Esophagus squamous epithelium (tissue), 5 donors: ENCODE measurements around the gene LRRC4. TPM values are rescaled to one million over a fixed set of nuclear protein-coding genes. Genes with fewer than 3 reads are reported as not detected.

Source experiments
- DNase-seq: peaks from one replicate; lab custom pipeline; 2025; lab: John Stamatoyannopoulos, UW
- H3K27ac ChIP-seq, 4 donors: fragments of 200-600 bp; sonication (generic); one replicate each; pipeline ENCODE4 v1.5.1; 2016 to 2019; ENCODE audit warnings: mild to moderate bottlenecking in 1 of 4
- H3K27me3 ChIP-seq, 4 donors: fragments of 200-600 bp; sonication (generic); 1 replicate in 3 of 4; 2 replicates in 1 of 4; pipeline versions ENCODE4 v1.5.1 to v1.6.0; 2017 to 2021; ENCODE audit warnings: antibody characterized with exemption in 1 of 4
- H3K36me3 ChIP-seq, 3 donors: fragments of 200-600 bp; sonication (generic); one replicate each; pipeline ENCODE4 v1.5.1; 2016 to 2019
- H3K4me1 ChIP-seq, 3 donors: fragments of 200-600 bp; sonication (generic); one replicate each; pipeline ENCODE4 v1.5.1; 2017 to 2019
- H3K4me3 ChIP-seq, 4 donors: fragments of 200-600 bp; sonication (generic); 1 replicate in 3 of 4; 2 replicates in 1 of 4; pipeline ENCODE4 v1.5.1; 2016 to 2019; ENCODE audit warnings: mild to moderate bottlenecking in 2 of 4, moderate library complexity in 1 of 4
- H3K9me3 ChIP-seq, 3 donors: fragments of 200-600 bp; sonication (generic); one replicate each; pipeline ENCODE4 v1.5.1; 2016 to 2019
- CTCF ChIP-seq, 6 experiments: fragments of 450-650 bp in 4 of 6; fragments of 200-600 bp in 2 of 6; sonication (generic) in 2 of 6; IDR thresholded peaks; one replicate each; pipeline ENCODE4 v1.5.1; 2016 to 2019; ENCODE audit warnings: antibody characterized with exemption in 6 of 6, mild to moderate bottlenecking in 4 of 6, moderate library complexity in 4 of 6
- POLR2A ChIP-seq, 4 donors: fragments of 450-650 bp; IDR thresholded peaks; one replicate each; pipeline ENCODE4 v1.6.1; 2017; ENCODE audit warnings: antibody characterized with exemption in 4 of 4, mild to moderate bottlenecking in 4 of 4, moderate library complexity in 3 of 4
- WGBS, 2 donors: methylation state at CpG; one replicate each; pipeline ENCODE4 v1.1.5; 2018; 5-methylcytosine and 5-hydroxymethylcytosine counted together
- intact Hi-C: fragments of 100-400 bp; cut with DNase I; formaldehyde crosslinking; loops from one replicate; pipeline ENCODE4 v1.15.0; 2022
- total RNA-seq, 4 donors: library from RNA; depleted of rRNA; stranded (reverse); fragments of >200 nt; gene quantifications; one replicate each; pipeline ENCODE4 v1.1.0, GENCODE V29; 2016
- donor health status: DM: yes; HTN: yes; CAD: no.

The LRRC4 gene
- 10 to 100 TPM in 1 of 4 donors, 1 to 10 TPM in 3; 2.9 to 11.1 (median 6.5) TPM for total RNA-seq

GRCh38 chr7:128030654-128031611 lies at the start of gene LRRC4:
Gene LRRC4 (minus strand): TSS chr7:128031437. CDS start chr7:128030640, 797 bp downstream.
- Histone ChIP-seq H3K27ac (peak within 1 kb of the TSS in 2 of 4 donors; percentile 44 to 57), H3K4me1 (peaks cover 15 to 52% (median 19%) of the 10 kb centered on the region in 3 donors), H3K27me3 (peaks cover 0 to 23% (median 0%) of the 10 kb centered on the region in 4 donors), H3K36me3 (peaks cover 0 to 16% (median 0%) of the 10 kb centered on the region in 3 donors), H3K4me3 (peak within 1 kb of the TSS; percentile 42 to 70 (median 53)), H3K9me3 (no peaks in the 10 kb centered on the region)
- no peak for DNase-seq
- TF ChIP-seq POLR2A (IDR thresholded peaks at IDR 0.05), result no peak
- TF ChIP-seq CTCF (IDR thresholded peaks at IDR 0.05), result peak in 2 of 6 experiments; percentile 6 to 25
- intact Hi-C loops, result no loop called here
- 43 to 76% methylated on average over 13 to 23 of the region's 87 CpGs for WGBS, 2 donors

- Histone ChIP-seq H3K4me1 (peaks cover 0 to 11% (median 6%) of the 10 kb centered on the region in 3 donors), H3K27ac (no peak overlapping the region), H3K4me3 (no peak overlapping the region), H3K36me3 (peaks cover 4 to 98% (median 9%) of the 10 kb centered on the region in 3 donors), H3K27me3 (no peaks in the 10 kb centered on the region), H3K9me3 (no peaks in the 10 kb centered on the region)
- 93 to 98% methylated on average over 4 of the region's 7 CpGs for WGBS, 2 donors
- intact Hi-C loops, result no loop called here
- no peak for DNase-seq
- no peak for TF ChIP-seq POLR2A (IDR thresholded peaks at IDR 0.05)
- TF ChIP-seq CTCF (IDR thresholded peaks at IDR 0.05), result no peak
These were observed 48.9 kb upstream of the LRRC4 start for GRCh38 chr7:128080169-128080568.

GRCh38 chr7:128078309-128078708 lies 47.1 kb upstream of the LRRC4 start:
- Histone ChIP-seq H3K27me3 (no peaks in the 10 kb centered on the region), H3K9me3 (no peaks in the 10 kb centered on the region), H3K27ac (no peak overlapping the region), H3K4me3 (no peak overlapping the region), H3K4me1 (peaks cover 0 to 11% (median 6%) of the 10 kb centered on the region in 3 donors), H3K36me3 (peaks cover 0 to 100% (median 4%) of the 10 kb centered on the region in 3 donors)
- 90 to 96% methylated on average over 2 to 3 of the region's 3 CpGs for WGBS, 2 donors
- intact Hi-C loops, result no loop called here
- no peak for TF ChIP-seq CTCF (IDR thresholded peaks at IDR 0.05)
- TF ChIP-seq POLR2A (IDR thresholded peaks at IDR 0.05), result no peak
- no peak for DNase-seq

- Histone ChIP-seq H3K4me3 (no peak overlapping the region), H3K27ac (no peak overlapping the region), H3K36me3 (peaks cover 0 to 87% (median 4%) of the 10 kb centered on the region in 3 donors), H3K27me3 (no peaks in the 10 kb centered on the region), H3K9me3 (no peaks in the 10 kb centered on the region), H3K4me1 (peaks cover 0 to 11% (median 6%) of the 10 kb centered on the region in 3 donors)
- 37% methylated on average over 5 of the region's 7 CpGs; no CpG with 5 or more reads in 1 of the 2 donors for WGBS, 2 donors
- TF ChIP-seq POLR2A (IDR thresholded peaks at IDR 0.05), result no peak
- TF ChIP-seq CTCF (IDR thresholded peaks at IDR 0.05), result no peak
- no peak for DNase-seq
- intact Hi-C loops, result no loop called here
These were observed 45.6 kb upstream of the LRRC4 start for GRCh38 chr7:128076796-128077271.
